Calu3 (cell line): Measurements from ENCODE around the gene CPAMD8. TPM values are rescaled to one million over a fixed set of nuclear protein-coding genes. Genes with fewer than 3 reads are reported as not detected.

Experiments
- BruUV-seq: library from RNA; stranded (reverse); fragments of 400-500 nt; replicated peaks from 2 replicates; lab custom pipeline; 2021; lab: Mats Ljungman, UMichigan
- CTCF ChIA-PET: fragments of 300-600 bp; sonication (Branson Sonifier 250); formaldehyde crosslinking; loops from one replicate; lab custom pipeline; 2022; ENCODE audit warnings: antibody characterized with exemption; lab: Charles Lee
- DNase-seq: peaks from one replicate; pipeline ENCODE4 v3.0.0; 2022
- H3K27ac Mint-ChIP-seq: one replicate; pipeline ENCODE4 v1.8.0; 2022; ENCODE audit warnings: mixed read lengths; ENCODE audit not compliant: unreplicated experiment
- H3K27me3 Mint-ChIP-seq: one replicate; pipeline ENCODE4 v1.8.0; 2022; ENCODE audit warnings: mixed read lengths; ENCODE audit not compliant: unreplicated experiment
- H3K36me3 Mint-ChIP-seq: one replicate; pipeline ENCODE4 v1.8.0; 2022; ENCODE audit warnings: mild to moderate bottlenecking, moderate library complexity, mixed read lengths; ENCODE audit not compliant: insufficient read depth, unreplicated experiment
- H3K4me1 Mint-ChIP-seq: one replicate; pipeline ENCODE4 v1.8.0; 2022; ENCODE audit warnings: mild to moderate bottlenecking, low read depth, mixed read lengths; ENCODE audit not compliant: unreplicated experiment
- H3K4me3 Mint-ChIP-seq: one replicate; pipeline ENCODE4 v1.8.0; 2022; ENCODE audit warnings: mild to moderate bottlenecking, low read depth, moderate library complexity, mixed read lengths; ENCODE audit not compliant: unreplicated experiment
- H3K9me3 Mint-ChIP-seq: one replicate; pipeline ENCODE4 v1.8.0; 2022; ENCODE audit warnings: low read depth, mixed read lengths; ENCODE audit not compliant: unreplicated experiment
- CTCF ChIP-seq: fragments of 200-600 bp; IDR thresholded peaks from one replicate; pipeline ENCODE4 v1.8.0; 2022; ENCODE audit warnings: antibody characterized with exemption; ENCODE audit not compliant: unreplicated experiment
- intact Hi-C: fragments of 100-400 bp; cut with micrococcal nuclease; formaldehyde crosslinking; loops from one replicate; pipeline ENCODE4 v1.10.0; 2022; ENCODE audit not compliant: unreplicated experiment
- total RNA-seq: library from RNA; stranded (reverse); gene quantifications from 2 replicates; pipeline ENCODE4 v1.2.3, GENCODE V29; 2022

The CPAMD8 gene
- total RNA-seq, 1 experiment from 2014 or later: 5.8 TPM

GRCh38 chr19:16873594-16873993 is 153.0 kb downstream of the CPAMD8 start:
- peaks cover 9% of the 10 kb centered on the region for H3K4me1 Mint-ChIP-seq
- intact Hi-C loops: no loop called here
- BruUV-seq: no TSS peak
- peaks cover 35% of the 10 kb centered on the region for H3K36me3 Mint-ChIP-seq
- no peak for TF ChIP-seq CTCF
- CTCF ChIA-PET: no interaction called here
- no peaks in the 10 kb centered on the region for H3K27me3 Mint-ChIP-seq
- no peak overlapping the region for H3K27ac Mint-ChIP-seq
- no peak overlapping the region for H3K4me3 Mint-ChIP-seq
- H3K9me3 Mint-ChIP-seq: peaks cover 10% of the 10 kb centered on the region
- DNase-seq: no peak

GRCh38 chr19:16872728-16873127 is 153.9 kb downstream of the CPAMD8 start:
- BruUV-seq: no TSS peak
- Mint-ChIP-seq H3K4me3 (no peak overlapping the region), H3K4me1 (peaks cover 9% of the 10 kb centered on the region), H3K36me3 (peaks cover 40% of the 10 kb centered on the region), H3K27ac (no peak overlapping the region), H3K27me3 (no peaks in the 10 kb centered on the region), H3K9me3 (peaks cover 10% of the 10 kb centered on the region)
- DNase-seq: no peak
- intact Hi-C loops: no loop called here
- no peak for TF ChIP-seq CTCF
- CTCF ChIA-PET: no interaction called here

GRCh38 chr19:16871871-16872270 is 154.7 kb downstream of the CPAMD8 start:
- DNase-seq: no peak
- BruUV-seq: no TSS peak
- Mint-ChIP-seq H3K4me1 (peaks cover 9% of the 10 kb centered on the region), H3K27ac (no peak overlapping the region), H3K36me3 (peaks cover 33% of the 10 kb centered on the region), H3K9me3 (peaks cover 10% of the 10 kb centered on the region), H3K4me3 (no peak overlapping the region), H3K27me3 (no peaks in the 10 kb centered on the region)
- CTCF ChIA-PET: interaction anchor here (0.8 kb wide), 1 partner anchor 147 kb away, joined by 3 read pairs; no protein-coding TSS in a partner anchor
- intact Hi-C loops: no loop called here
- no peak for TF ChIP-seq CTCF

GRCh38 chr19:16869331-16869972 is 157.2 kb downstream of the CPAMD8 start:
- no peak for DNase-seq
- CTCF ChIA-PET: no interaction called here
- peaks cover 37% of the 10 kb centered on the region for H3K36me3 Mint-ChIP-seq
- H3K27me3 Mint-ChIP-seq: no peaks in the 10 kb centered on the region
- no peak for TF ChIP-seq CTCF
- intact Hi-C loops: no loop called here
- H3K4me3 Mint-ChIP-seq: no peak overlapping the region
- no peak overlapping the region for H3K27ac Mint-ChIP-seq
- peaks cover 3% of the 10 kb centered on the region for H3K4me1 Mint-ChIP-seq
- H3K9me3 Mint-ChIP-seq: peaks cover 3% of the 10 kb centered on the region
- BruUV-seq: no TSS peak
